ENCODE results near the gene HDAC8.

HDAC8 gene

GRCh38 chrX:72604705-72605104 is 32.1 kb upstream of the HDAC8 start:
- TF ChIP-seq POLR2AphosphoS5 (IDR thresholded peaks at IDR 0.05; ENCODE audit: low read depth, low read length) (no peak), REST (IDR thresholded peaks at IDR 0.05; ENCODE audit: insufficient read depth in 1 of 2, low read depth in 2 of 2, low read length in 2 of 2) (no peak), FOXP2 (optimal IDR thresholded peaks at IDR 0.05; ENCODE audit: borderline replicate concordance, extremely low read depth, extremely low read length, insufficient read depth) (no peak), TAF1 (IDR thresholded peaks at IDR 0.05; ENCODE audit: borderline replicate concordance, insufficient read depth, low read length) (no peak), SIN3A (IDR thresholded peaks at IDR 0.05; ENCODE audit: borderline replicate concordance, insufficient read depth, low read length) (no peak)

GRCh38 chrX:72604112-72604511 is 31.5 kb upstream of the HDAC8 start:
- TF ChIP-seq POLR2AphosphoS5 (IDR thresholded peaks at IDR 0.05; ENCODE audit: low read depth, low read length) (no peak), TAF1 (IDR thresholded peaks at IDR 0.05; ENCODE audit: borderline replicate concordance, insufficient read depth, low read length) (no peak), SIN3A (IDR thresholded peaks at IDR 0.05; ENCODE audit: borderline replicate concordance, insufficient read depth, low read length) (no peak), FOXP2 (optimal IDR thresholded peaks at IDR 0.05; ENCODE audit: borderline replicate concordance, extremely low read depth, extremely low read length, insufficient read depth) (no peak), REST (IDR thresholded peaks at IDR 0.05; ENCODE audit: insufficient read depth in 1 of 2, low read depth in 2 of 2, low read length in 2 of 2) (no peak)

- no peak for TF ChIP-seq REST (IDR thresholded peaks at IDR 0.05; ENCODE audit: insufficient read depth in 1 of 2, low read depth in 2 of 2, low read length in 2 of 2)
- TF ChIP-seq SIN3A (IDR thresholded peaks at IDR 0.05; ENCODE audit: borderline replicate concordance, insufficient read depth, low read length): no peak
- TF ChIP-seq TAF1 (IDR thresholded peaks at IDR 0.05; ENCODE audit: borderline replicate concordance, insufficient read depth, low read length): no peak
- no peak for TF ChIP-seq FOXP2 (optimal IDR thresholded peaks at IDR 0.05; ENCODE audit: borderline replicate concordance, extremely low read depth, extremely low read length, insufficient read depth)
- no peak for TF ChIP-seq POLR2AphosphoS5 (IDR thresholded peaks at IDR 0.05; ENCODE audit: low read depth, low read length)
These were observed 11.5 kb upstream of the HDAC8 start for GRCh38 chrX:72584163-72584562.

GRCh38 chrX:72576141-72576894 is 3.7 kb upstream of the HDAC8 start:
- no peak for TF ChIP-seq SIN3A (IDR thresholded peaks at IDR 0.05; ENCODE audit: borderline replicate concordance, insufficient read depth, low read length)
- no peak for TF ChIP-seq FOXP2 (optimal IDR thresholded peaks at IDR 0.05; ENCODE audit: borderline replicate concordance, extremely low read depth, extremely low read length, insufficient read depth)
- TF ChIP-seq REST (IDR thresholded peaks at IDR 0.05; ENCODE audit: insufficient read depth in 1 of 2, low read depth in 2 of 2, low read length in 2 of 2): no peak
- TF ChIP-seq POLR2AphosphoS5 (IDR thresholded peaks at IDR 0.05; ENCODE audit: low read depth, low read length): no peak
- no peak for TF ChIP-seq TAF1 (IDR thresholded peaks at IDR 0.05; ENCODE audit: borderline replicate concordance, insufficient read depth, low read length)

All from PFSK-1 (cell line).